ENCODE measurements around the gene STAG1. TPM values are rescaled to one million over a fixed set of nuclear protein-coding genes. Genes with fewer than 3 reads are reported as not detected.
"Not testable (repeated sequence)": the region's sequence is repeated elsewhere in the genome, so short reads cannot be mapped to it uniquely, and the experiment has no call there.

The STAG1 gene
- total RNA-seq, 1 donor, result 12.4 TPM

DNA sequence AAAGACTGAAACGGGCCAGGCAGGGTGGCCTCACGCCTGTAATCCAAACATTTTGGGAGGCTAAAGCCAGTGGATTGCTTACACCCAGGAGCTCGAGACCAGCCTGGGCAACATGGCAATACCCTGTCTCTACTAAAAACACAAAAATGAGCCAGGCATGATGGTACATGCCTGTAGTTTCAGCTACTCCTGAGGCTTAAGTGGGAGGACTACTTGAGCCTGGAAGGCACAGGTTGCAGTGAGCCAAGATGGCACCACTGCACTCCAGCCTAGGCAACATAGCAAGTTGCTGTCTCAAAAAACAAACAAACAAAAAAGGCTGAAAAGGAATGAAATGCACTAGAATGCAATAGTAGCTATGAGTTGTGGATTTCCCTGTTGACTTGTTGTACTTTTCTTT lies 94.7 kb downstream of the STAG1 start:
- no peak for DNase-seq (ENCODE audit: low read depth in 2 of 3, low spot score in 2 of 3)

DNA sequence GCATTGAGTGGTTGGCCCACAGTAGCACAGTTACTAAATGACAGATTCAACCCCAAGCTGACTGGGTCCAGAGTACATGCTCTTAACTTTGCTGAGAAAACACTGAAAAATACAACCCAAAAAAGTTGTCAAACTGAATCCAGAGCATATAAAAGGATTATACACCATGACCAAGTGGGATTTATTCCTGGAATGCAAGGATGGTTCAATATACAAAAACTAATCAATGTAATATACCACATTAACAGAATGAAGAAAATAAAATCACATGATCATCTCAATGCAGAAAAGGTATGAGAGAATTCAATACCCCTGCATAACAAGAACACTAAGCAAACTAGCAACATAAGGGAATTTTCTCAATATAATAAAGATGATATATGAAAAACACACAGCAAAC lies 98.5 kb downstream of the STAG1 start:
- DNase-seq (ENCODE audit: low read depth in 2 of 3, low spot score in 2 of 3), result peak in 1 of 3 donors; percentile 16

- DNase-seq (ENCODE audit: low read depth in 2 of 3, low spot score in 2 of 3), result no peak
Measured at GRCh38 chr3:136651581-136651980, 100.6 kb downstream of the STAG1 start.

- DNase-seq (ENCODE audit: low read depth in 2 of 3, low spot score in 2 of 3), result no peak
Measured at GRCh38 chr3:136650461-136650860, 101.7 kb downstream of the STAG1 start.

GRCh38 chr3:136645915-136646314 lies 106.3 kb downstream of the STAG1 start:
- DNase-seq (ENCODE audit: low read depth in 2 of 3, low spot score in 2 of 3), result no peak

GRCh38 chr3:136644212-136644611 lies 108.0 kb downstream of the STAG1 start:
- no peak for DNase-seq (ENCODE audit: low read depth in 2 of 3, low spot score in 2 of 3)

DNA sequence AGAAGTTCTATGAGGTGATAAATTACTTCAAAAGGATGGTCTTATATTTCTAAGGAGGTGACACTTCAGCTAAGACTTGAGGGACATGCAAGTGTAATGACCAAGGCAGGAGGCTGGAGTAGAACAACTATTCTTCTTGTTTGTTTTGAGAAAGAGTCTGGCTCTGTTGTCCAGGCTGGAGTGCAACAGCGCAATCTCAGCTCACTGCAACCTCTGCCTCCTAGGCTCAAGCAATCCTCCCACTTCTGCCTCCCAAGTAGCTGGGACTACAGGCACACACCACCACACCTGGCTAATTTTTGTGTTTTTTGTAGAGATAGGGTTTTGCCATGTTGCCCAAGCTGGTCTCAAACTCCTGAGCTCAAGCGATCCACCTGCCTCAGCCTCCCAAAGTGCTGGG lies 108.8 kb downstream of the STAG1 start:
- DNase-seq (ENCODE audit: low read depth in 2 of 3, low spot score in 2 of 3), result not testable (repeated sequence)

- no peak for DNase-seq (ENCODE audit: low read depth in 2 of 3, low spot score in 2 of 3)
Measured at GRCh38 chr3:136642711-136643110, 109.5 kb downstream of the STAG1 start.

DNA sequence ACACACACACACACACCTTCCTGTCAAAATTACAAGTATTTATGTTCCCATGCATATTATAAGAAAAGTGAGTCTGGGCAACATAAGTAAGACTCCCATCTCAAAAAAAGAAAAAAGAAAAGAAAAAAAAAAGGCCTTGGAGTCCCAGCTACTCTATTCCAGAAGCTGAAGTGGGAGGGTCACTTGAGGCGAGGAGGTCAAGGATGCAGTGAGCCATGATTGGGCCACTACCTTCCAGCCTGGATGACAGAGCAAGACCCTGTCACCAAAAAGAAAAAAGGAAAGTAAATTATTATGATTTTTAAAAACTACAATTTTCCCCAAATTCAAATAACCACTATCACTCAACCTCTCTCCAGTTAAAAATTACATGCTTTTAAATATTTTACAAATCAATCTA lies 113.1 kb downstream of the STAG1 start:
- DNase-seq (ENCODE audit: low read depth in 2 of 3, low spot score in 2 of 3), result no peak

- no peak for DNase-seq (ENCODE audit: low read depth in 2 of 3, low spot score in 2 of 3)
Measured at GRCh38 chr3:136637176-136637575, 115.0 kb downstream of the STAG1 start.

DNA sequence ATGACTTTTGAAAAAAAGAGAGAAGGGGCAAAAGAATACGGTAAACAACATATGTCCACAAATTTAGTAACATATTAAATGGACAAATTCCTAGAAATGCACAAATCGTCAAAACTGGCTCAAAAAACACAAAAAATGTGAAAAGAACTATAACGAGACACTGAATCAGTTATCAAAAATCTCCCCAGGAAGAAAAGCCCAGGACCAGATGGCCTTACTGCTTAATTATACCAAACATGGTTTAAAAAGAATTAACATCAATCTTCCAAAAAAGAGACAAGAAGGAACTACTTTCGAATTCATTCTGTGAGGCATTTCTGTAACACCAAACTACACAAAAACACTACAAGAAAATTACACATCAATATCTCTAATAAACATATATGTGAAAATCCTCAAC lies 117.4 kb downstream of the STAG1 start:
- DNase-seq (ENCODE audit: low read depth in 2 of 3, low spot score in 2 of 3), result no peak

DNA sequence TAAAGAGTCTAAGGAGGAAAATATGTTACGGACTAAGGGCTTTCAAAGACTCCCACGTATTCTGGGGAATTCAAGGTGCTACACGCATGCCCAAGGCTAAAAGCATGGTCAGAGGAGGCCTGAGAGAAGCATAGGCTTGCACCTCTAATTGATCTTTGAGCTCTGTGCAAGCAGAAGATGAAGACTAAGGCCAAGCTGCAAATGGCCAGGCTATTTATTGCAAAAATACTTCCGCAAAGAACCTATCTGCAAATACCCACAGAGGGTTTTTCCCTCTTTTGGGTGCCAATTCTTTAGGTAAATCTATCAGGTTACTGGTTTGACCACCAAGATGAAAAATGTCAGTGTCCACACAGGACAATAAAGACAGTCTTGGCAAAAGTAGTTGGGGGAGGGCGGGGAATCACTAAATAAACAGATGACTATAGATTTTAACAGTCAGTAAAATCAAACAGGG lies 119.5 kb downstream of the STAG1 start:
- no peak for DNase-seq (ENCODE audit: low read depth in 2 of 3, low spot score in 2 of 3)

DNA sequence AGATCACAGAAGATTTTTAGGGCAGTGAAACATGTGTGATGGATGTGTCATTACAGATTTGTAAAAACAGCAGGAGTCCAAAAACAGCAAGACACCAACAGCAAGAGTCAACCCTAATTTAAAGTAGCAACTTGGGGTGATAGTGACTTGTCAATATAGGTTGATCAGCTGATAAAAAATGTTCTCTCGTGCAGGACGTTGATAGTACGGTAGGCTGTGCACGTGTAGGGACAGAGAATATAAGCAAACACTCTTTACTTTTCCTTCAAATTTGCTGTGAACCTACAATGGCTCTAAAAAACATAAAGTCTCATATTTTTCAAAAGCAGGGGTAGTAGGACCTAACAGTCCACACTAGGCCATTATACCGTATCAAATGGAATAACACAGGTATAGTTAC lies 120.8 kb downstream of the STAG1 start:
- no peak for DNase-seq (ENCODE audit: low read depth in 2 of 3, low spot score in 2 of 3)

GRCh38 chr3:136630915-136631314 lies 121.3 kb downstream of the STAG1 start:
- no peak for DNase-seq (ENCODE audit: low read depth in 2 of 3, low spot score in 2 of 3)

GRCh38 chr3:136626493-136626892 lies 125.7 kb downstream of the STAG1 start:
- peak in 1 of 3 donors; percentile 2 for DNase-seq (ENCODE audit: low read depth in 2 of 3, low spot score in 2 of 3)

DNA sequence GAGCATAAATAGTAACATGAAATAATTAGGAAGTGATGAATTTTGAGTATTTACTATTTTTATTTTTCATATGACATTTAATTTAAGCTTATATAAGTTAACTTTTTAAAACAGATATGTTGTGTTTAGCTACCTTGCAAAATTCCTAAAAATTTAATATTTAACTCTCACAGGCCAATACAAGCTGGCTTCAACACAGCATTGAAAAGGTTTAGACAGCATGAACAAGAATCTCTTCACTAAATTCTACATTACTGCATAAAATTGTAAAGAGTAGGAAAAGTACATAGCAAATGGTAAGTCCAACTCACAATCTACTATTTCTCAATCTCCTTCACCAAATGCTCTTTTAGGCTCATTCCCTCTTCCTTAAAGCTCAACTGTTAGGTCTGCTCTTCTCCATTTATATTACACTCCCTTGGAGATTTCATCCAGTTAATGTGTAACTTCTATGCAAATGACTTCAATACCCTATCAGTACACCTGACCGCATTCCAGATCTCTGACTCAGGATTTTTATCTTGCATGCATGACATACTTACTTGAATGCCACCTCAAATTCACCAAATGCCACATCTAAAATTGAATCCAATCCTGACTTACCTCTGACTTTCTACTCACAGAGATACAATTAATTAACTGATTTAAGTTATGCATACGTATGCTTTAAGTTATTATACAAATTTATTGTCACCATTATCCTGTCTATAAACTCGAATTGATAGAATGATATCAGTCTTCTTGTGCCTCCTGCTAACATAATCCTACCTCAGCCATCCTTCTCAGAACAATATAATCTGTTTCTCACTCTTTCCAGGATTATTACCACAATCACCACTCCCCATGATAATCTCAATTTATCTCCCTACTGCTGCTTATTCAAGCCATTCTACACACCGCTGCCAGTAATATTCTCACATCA lies 127.0 kb downstream of the STAG1 start:
- no peak for DNase-seq (ENCODE audit: low read depth in 2 of 3, low spot score in 2 of 3)

DNA sequence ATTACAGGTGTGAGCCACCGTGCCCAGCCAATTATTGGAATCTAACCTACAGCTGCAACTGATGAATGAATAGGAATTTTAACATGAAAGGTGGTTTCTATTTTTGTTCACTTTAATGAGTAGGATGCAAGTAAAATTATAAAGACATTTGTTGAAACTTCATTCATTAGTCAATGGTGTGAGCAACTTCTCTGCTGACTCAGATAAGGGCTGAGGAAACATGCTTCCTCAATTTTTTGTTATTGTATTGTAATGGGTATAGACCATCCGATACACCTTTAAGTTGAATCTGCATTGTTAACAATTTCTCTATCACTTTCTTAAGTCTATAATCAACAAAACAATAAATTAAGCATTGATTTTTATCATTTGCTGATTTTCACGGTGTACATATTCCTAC lies 127.8 kb downstream of the STAG1 start:
- peak in 2 of 3 donors; percentile 14 to 40 for DNase-seq (ENCODE audit: low read depth in 2 of 3, low spot score in 2 of 3)

GRCh38 chr3:136621628-136622027 lies 130.6 kb downstream of the STAG1 start:
- DNase-seq (ENCODE audit: low read depth in 2 of 3, low spot score in 2 of 3), result no peak

DNA sequence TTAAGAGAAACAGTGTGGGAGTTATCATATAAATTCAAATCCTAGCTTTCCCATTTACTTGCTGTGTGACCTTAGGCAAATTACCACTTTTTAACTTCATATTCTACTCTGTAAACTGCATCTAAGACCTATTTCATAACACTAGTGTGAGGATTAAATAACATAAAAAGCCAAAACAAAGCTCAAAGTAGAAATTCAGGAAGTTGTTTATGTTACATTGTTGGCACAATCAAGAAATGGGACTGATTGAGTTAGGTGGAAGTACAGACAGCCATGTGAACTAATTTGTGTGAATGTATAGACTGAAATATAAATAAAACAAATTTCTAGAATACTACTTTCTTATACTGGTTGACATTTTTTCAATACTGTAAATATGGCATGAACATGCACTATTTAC lies 131.7 kb downstream of the STAG1 start:
- DNase-seq (ENCODE audit: low read depth in 2 of 3, low spot score in 2 of 3), result no peak

- DNase-seq (ENCODE audit: low read depth in 2 of 3, low spot score in 2 of 3), result not testable (repeated sequence)
Measured at GRCh38 chr3:136617969-136618525, 134.1 kb downstream of the STAG1 start.

GRCh38 chr3:136617198-136617597 lies 135.0 kb downstream of the STAG1 start:
- no peak for DNase-seq (ENCODE audit: low read depth in 2 of 3, low spot score in 2 of 3)

DNA sequence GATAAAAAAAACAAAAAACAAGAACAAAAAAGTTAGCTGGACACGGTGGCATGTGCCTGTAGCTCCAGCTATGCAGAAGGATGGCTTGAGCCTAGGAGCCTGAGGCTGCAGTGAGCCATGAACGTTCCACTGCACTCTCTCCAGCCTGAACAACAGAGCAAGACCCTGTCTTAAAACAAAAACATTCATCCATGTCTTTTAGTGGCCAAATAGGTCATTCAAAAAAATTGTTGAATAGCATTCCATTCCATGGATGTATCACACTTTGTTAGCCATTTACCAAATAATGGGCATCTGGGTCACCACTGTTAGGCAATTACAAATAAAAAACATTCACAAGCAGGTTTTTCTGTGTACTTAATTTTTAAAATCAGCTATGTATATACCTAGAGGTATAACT lies 139.7 kb downstream of the STAG1 start:
- no peak for DNase-seq (ENCODE audit: low read depth in 2 of 3, low spot score in 2 of 3)
